ENCODE measurements around the gene ARHGAP10.

The ARHGAP10 gene

DNA sequence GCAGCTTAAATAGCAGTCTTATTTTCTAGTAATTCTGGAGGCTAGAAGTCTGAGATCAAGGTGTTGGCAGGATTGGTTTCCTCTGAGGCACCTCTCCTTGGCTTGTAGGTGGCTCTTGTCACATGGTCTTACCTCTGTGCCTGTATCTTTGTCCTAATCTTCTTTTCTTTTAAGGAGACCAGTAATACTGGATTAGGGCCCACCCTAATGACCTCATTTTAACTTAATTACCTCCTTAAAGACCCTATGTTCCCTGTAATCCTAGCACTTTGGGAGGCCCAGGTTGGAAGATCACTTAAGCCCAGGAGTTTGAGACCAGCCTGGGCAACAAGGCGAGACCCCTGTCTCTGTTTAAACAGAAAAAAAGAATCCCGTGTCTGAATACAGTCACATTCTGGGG, 38.9 kb downstream of the ARHGAP10 start:
- no peak for DNase-seq (ENCODE audit: low read depth)

DNA sequence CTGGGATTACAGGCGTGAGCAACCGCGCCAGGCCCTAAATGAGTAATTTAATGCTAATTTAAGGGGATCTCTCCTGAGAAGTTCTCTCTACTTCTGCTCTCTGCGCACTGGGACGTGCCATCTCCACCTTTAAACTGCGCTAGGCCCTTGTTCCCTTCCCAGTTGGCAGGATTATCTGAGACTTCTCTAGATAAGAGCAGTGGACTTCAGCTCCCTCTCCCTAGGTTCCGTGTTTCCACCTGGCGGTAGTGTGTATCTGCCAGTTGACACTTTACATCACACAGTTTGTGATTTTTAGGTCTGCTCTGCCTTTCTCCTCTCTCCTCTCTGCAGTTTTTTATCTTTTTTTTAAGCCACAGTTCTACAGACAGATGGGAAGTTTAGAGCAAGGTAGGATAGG, 40.2 kb downstream of the ARHGAP10 start:
- no peak for DNase-seq (ENCODE audit: low read depth)

DNA sequence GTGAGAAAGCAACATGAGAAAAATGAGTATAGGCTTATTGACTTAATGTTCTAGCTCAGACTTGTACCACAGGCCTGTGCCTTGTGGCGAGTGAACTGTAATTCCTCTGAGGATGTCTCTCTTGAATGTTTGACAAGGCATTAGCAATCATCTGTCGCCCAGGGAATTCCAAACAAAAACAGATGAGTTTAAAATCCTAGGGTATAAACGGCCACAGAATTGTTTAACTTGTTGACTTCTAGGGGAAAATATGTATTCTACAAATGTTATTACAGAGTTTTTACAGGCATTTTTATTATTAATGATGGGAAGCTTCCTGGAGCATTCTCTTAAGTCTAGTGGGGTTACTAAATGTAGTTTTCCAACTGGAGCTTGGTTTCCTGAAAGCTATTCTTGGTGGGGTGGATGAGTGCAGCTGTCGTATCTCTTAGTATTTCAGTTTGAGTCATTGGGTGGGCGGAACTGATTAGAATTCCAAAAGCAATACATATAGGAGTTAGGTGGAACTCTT, 40.6 kb downstream of the ARHGAP10 start:
- DNase-seq (ENCODE audit: low read depth) = no peak

DNA sequence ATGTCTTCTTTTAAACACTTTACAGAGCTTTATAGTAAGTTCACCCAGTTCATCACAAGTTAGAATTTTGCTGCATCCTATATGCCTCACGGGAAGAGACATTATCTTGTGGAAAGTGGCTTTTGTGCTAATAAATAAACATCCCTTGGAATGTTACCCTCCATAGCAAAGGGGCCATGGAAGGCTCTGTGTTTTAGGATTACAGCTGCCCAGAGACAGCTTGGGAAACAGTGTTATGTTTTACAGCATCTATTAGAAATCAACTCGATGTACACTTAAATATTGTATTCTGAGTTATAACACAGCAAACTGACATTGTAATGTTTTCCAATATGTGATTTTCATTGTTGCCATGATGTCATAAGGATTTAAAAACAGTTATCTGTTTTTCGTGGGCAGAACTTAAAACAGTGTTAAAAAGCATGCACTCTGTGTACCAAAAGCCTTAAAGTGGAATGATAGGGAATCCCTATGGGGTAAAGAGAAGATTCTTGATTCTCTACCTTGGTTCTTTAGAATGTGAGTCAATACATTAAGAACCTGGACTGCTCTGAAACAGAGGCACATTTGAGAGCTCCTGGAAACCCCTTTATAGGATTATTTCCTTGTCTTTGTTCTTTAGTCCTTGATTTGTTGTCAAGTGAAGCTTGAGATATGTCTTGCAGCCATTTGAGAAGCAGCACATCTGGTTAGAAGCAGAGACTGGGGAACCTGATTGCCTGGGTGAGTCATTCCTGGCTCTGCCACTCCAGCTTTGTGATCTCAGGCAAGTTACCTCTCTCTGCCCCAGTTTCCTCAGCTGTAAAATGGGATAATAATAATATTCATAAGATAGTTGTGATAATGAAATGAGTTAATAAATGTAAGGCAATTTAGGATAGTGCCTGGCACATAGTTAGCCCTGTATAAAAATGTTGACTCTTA, 41.6 kb downstream of the ARHGAP10 start:
- DNase-seq (ENCODE audit: low read depth) = no peak

DNA sequence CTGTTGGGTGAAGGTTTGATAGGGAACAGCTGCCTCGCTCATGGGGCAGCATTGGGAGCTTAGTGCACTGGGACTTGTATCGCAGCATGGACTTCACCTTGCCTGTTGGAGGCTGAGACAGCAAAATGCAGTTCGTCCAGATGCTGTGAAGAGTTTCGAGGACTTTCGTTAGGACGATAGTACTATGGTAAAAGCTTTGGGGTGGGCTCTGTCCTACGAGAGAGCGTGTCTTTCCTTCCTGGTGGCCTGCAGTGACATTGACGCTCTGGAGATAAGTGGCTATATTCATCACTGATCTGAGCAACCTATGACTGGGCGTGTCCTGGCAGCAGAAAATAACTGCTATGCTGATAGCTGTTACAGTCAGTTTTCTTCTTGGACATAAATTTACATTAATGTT, 44.8 kb downstream of the ARHGAP10 start:
- DNase-seq (ENCODE audit: low read depth) = no peak

DNA sequence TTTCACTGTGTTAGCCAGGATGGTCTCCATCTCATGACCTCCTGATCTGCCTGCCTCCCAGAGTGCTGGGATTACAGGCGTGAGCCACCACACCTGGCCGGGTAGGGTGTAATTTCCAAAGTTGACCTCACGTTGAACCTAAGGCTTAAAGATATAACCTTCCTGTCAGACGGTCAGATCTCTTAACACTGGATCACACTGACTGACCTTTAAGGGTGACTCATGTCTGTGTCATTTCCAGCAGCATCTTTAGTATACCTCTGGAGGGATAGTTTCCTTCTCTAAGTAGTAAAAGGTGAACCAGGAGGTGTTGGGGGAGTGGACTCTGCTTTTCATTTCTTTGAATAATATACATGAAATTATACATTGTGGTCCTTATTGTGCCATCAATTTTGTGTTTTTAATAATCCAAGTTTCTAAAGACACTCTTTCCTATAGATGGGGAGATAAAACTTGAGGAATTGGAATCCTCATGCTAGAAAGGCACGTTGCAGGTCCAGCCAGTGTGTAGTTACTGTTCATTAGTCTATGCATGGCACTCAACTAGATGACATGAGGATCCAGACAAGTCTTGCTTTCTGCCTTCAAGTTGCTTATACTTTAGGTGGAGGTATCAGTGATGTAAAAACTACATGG, 45.7 kb downstream of the ARHGAP10 start:
- no peak for DNase-seq (ENCODE audit: low read depth)

DNA sequence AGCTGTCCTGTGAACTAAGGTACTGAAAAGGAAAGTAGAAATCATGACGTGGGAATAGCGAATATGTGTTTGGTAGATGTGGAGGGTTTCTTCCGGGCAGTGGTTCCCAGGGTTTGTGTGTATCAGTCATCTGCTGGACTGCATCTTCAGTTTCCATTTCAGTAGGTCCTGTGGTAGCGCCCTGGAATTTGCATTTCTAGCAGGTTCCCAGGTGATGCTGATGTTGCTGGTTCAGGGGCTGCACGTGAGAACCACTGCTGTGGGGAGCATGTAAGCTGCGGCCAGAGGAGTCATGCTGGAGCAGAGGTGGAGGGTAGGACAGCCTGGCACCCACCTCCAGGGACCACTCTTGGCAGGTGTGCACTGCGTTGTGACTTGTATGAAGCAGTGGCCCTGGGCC, 47.1 kb downstream of the ARHGAP10 start:
- no peak for DNase-seq (ENCODE audit: low read depth)

DNA sequence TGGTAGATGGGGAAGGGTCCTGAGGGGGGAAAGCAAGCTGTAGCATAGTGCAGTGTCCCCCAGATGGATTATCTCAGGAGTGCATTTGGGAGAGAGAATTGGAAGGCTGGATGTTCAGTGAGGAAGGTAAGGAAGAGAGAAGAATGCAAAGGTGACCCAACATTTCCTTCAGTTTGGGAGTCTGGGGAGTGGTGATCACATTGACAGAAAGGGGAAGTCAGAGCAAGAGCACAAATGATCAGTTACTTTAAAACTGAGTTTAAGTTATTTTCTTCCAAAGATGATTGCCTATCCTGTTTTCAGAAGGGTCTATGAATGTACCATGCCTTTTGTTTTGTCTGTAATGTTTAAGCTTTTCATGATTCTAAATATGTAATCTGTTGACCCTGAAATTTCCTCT, 47.6 kb downstream of the ARHGAP10 start:
- DNase-seq (ENCODE audit: low read depth) = no peak

DNA sequence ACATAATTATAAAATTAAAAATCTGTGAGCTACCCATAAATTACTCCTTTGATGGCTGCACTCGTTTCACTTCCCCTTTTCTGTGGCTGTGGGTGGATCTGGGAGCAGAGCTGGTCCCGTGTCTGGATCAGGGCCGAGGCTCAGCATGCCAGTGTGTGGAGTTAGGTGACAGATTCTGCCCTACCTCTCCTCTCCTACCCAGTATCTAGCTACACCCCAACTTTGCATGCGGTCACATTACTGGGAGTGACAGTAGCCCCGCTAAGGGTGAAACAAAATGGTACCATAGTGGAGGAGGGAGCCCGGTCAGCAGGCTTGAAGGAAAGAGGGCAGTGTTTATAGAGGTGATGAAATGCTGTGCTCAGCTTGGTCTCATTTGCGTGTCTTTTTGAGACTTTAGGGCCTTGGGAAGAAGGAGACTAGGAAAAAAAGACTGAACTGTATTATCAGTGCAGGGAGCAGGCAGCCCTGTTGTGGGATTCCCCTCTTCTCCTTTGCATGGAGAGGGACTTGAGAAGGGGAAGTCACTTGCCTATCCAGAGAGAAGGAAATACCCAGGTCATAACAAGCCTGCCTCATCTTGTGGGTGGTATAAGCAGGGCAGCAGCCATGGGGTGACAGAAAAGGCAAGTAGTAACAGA, 48.4 kb downstream of the ARHGAP10 start:
- no peak for DNase-seq (ENCODE audit: low read depth)

DNA sequence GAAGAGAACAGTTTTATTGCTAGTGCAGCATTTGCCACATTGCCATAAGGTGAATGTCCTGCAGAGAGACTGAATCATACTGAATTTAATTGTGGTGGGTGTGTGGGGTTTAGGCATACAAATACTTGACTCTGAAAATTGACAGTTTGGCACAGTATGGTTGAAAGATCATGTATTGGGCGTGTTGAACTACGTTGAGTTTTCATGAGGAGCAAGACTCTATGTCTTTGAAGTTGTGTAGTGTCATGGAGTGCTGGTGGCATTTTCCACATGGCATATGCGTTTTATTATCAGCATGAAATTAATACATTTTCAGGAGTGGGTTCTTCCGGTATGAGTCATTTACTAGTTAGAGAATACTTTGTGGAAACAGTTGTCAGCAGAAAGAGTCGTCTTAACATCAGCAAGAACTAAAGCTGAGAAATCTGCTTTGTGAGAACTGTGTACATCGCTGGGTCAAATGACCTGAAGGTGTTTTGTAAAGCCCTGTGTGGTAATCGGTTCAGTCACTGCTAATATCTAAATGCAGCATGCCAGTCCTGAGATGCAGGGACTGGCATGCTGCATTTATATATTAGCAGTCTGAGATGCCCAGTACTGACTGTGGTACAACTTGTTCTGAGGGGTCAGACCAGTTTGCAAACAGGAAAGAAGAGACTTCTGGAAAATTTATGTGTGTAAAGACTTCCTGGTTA, 50.3 kb downstream of the ARHGAP10 start:
- no peak for DNase-seq (ENCODE audit: low read depth)

DNA sequence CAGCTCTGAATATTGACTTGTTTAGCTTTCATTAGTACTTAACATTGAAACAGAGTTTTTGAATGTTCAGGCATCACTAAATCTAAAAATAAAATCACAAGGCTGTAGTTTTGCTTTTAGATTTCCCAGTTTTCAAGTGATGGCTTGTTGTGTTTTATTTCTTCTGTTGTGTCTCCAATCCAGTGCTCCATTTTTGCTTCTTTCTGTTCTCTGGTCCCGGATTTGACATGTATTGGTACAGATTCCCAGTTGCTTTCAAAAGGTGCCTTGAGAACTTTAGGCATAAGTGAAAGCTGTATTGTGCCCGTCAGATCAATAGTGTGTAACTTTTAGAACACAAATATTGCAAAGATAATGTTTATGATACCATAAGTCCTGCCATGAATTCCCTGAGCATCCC, 53.2 kb downstream of the ARHGAP10 start:
- DNase-seq (ENCODE audit: low read depth) = no peak

DNA sequence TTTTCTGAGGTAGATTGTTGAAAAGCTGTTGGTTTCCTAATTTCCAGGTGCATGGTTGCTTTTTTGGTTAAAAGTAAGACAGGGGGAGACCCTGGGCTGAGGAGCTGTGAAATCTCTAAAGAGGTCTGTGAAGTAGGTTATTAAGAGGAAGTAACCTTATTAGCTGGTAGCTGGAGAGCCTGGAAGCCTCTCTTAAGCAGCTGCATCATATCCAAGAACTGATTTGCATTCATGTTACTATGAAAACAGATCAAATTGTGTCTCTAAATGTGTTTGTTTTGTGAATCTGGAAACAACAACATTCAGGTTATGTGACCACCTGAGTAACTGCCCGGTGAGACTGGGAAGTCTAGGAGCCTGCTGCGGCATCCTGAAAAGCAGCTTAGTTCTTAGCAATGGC, 54.1 kb downstream of the ARHGAP10 start:
- DNase-seq (ENCODE audit: low read depth) = no peak

DNA sequence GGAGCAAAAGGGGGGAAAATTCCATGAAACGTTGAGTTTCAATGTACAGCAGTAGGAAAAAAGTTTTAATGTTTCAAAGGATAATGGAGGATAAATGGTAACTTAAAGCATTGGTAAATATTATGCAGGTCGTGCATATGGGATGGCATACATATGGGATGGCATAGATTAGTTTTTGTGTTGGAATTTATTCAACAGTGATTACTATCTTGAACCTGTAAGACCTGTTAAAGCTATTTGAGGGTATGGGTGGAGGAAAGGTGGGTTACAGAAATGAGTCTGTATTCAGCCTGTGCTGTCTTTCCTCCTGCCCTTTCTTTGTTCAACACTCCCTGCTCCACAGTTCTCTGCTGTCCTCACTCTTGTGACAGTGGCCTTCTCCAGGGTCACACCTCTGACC, 54.6 kb downstream of the ARHGAP10 start:
- no peak for DNase-seq (ENCODE audit: low read depth)

DNA sequence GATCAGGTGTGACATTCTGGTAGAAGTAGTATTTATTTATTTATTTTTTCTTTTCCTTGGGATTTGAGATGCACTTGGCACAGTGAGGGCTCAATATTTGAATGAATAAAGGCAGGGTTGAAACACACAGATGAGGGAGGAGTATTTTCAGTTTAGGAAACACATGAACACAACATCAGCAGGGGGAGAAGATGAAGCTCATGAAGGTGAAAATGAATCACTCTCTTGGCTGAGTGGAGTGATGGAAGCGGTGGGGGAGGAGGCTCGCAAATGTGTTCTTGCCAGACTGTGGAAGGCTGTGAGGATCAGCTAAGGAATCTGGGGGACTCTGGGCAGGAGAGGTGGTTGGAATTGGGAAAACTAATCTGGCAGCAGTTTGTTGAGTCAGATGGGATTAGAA, 55.3 kb downstream of the ARHGAP10 start:
- no peak for DNase-seq (ENCODE audit: low read depth)

DNA sequence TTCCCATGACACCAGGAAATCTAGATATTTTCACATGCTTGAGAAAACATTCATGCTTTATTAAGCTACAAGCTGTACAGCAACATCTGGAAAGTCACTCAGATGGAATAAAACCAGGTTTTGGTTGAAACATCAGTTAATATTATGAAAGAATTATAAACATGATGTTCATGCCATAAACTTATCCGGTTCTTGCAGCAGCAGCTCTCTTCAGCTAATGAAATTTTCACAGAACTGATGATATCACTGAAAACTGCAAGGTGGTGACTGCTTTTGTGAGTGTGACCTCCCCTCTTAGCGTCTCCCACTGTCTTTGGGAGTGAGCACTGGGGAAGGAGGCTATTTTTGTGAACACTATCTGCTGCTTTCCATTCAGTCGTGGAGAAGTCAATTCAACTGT, 56.9 kb downstream of the ARHGAP10 start:
- no peak for DNase-seq (ENCODE audit: low read depth)

DNA sequence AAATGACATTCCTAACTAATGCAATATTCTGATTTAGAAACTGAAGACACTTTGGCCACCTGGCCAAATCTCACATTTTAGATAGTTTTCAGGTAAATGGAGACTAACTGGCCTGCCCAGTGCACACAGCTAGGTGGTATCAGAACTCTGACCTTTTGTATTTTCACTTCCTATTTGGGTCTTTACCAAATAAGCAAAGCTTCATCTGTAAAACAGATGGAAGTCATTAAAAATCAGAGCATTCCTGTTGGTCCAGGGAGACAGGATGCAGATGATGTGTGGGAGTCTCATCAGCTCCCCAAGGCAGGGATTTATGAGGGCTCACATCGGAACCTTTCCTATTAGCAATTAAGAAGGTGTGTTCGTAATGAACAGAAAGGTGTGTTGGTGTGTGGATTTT, 57.7 kb downstream of the ARHGAP10 start:
- DNase-seq (ENCODE audit: low read depth) = no peak

DNA sequence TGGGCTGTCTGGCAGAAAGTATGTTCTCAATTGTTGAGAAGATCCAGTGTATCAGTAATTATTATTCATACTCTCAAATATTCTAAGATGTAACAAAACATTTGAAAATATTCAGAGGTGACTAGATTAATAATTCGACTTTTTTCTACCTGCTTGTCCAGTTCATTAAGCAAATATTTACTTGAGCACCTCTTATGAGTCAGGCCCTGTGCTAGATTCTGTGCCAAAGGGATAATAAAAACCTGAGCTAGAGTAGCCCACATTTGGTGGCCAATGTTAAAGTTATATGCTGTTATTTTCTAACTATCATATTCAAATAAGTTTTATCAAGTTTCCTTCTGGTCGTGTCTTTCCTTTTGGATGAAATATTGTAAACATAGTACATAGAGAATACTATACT, 58.5 kb downstream of the ARHGAP10 start:
- no peak for DNase-seq (ENCODE audit: low read depth)

DNA sequence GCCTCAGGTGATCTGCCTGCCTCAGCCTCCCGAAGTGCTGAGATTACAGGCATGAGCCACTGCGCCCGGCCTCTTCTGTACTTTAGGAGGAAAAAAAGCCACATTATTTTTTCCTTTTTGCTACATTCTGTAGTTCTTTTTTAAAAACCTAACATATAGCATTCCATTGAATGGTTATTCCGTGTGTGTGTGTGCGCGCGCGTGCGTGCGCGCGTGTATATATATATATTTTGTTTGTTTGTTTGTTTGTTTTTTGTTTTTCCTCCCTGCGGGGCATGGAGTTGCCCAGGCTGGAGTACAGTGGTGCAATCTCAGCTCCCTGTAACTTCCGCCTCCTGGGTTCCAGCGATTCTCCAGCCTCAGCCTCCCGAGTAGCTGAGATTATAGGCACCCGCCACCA, 59.5 kb downstream of the ARHGAP10 start:
- no peak for DNase-seq (ENCODE audit: low read depth)

DNA sequence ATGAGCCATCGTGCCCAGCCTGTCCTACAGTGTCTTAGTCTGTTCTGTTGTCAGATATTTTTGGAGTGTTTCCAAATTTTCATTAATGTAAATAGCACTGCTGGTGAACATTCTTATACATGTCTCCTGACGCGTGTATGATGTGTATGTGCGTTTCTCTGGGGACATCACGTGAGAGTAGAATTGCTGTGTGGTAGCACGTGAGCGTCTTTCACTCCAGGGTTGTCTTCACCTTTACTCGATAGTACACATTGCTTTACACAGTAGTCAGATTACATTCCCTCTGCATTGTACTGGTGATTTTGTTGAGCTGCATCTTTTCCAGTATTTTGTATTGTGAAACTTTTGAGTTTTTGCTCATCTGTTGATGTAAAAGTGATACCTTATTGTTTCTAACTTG, 60.0 kb downstream of the ARHGAP10 start:
- DNase-seq (ENCODE audit: low read depth) = no peak

DNA sequence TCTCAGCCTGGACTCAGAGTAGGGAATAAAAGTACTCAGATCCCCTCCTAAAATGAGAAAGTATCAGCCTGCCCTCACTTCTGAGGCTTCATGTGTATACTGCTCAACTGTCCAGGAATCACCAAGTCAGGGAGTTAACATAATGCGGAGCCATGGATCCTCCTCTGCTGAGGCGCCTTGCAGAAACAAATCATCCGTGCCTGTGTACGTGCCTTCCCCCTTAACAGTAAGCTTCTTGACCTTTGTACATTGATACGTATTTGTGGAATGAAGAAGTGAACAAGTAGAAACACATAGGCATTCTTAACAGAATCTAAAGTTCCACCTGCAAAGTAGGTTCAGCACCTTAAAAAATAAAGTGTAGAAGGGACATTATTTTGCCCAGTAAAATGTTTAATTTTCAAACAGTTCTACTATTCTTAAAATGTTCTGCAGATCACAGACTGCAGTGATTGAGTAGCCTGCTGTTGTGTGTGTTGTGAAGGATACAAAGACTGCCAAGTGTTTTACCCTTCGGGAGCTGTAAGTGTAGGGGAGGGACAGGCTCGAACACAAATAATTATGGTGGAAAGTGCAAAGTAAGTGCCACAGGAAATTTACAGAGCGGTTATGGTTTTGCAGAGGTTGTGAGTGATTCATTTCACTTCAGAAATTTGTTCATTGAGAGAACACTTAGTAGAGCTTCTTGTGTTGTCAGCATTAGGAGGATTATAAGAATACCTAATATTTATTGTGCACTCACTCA, 61.9 kb downstream of the ARHGAP10 start:
- DNase-seq (ENCODE audit: low read depth) = no peak

DNA sequence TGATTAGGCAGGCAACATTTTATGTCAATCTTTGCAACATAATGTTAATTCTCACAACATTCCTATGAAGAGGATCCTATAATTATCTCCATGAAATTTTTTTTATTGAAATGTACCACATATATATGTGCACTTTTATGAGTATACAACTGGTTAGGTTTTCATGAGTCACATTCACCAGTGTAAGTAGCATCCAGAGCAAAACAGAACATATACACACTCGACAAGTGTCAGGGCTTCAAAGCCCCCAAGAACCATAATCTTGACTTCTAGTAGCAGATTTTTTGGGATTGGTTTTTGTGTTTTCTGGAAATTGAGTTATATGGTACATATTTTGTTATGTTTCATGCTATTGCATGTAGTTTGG, 62.4 kb downstream of the ARHGAP10 start:
- no peak for DNase-seq (ENCODE audit: low read depth)

Data from stimulated activated CD8-positive, alpha-beta memory T cell treated with anti-CD3 and anti-CD28 coated beads, Interleukin-12 subunit alpha, Interleukin-12 subunit beta, amount 100 ng/mL, for 1 hour (primary cell).